GM21526 (cell line): ENCODE data around the gene ST6GALNAC3.
"Not testable (repeated sequence)": the region's sequence is repeated elsewhere in the genome, so short reads cannot be mapped to it uniquely, and the experiment has no call there.

Experiments
- ATAC-seq: cut with Tn5 transposase; IDR thresholded peaks from one replicate; pipeline ENCODE4 v1.9.1; 2021; ENCODE audit warnings: moderate library complexity; ENCODE audit not compliant: unreplicated experiment, low FRiP score

Gene ST6GALNAC3

GRCh38 chr1:76105372-76105771 is 30.8 kb downstream of the ST6GALNAC3 start:
- ATAC-seq, result no peak

GRCh38 chr1:76106251-76106650 is 31.7 kb downstream of the ST6GALNAC3 start:
- ATAC-seq, result no peak

GRCh38 chr1:76106719-76107235 is 32.2 kb downstream of the ST6GALNAC3 start:
- no peak for ATAC-seq

- ATAC-seq, result no peak
Measured at GRCh38 chr1:76109404-76109803, 34.9 kb downstream of the ST6GALNAC3 start.

GRCh38 chr1:76109901-76110560 is 35.5 kb downstream of the ST6GALNAC3 start:
- ATAC-seq, result no peak

GRCh38 chr1:76110666-76111065 is 36.1 kb downstream of the ST6GALNAC3 start:
- ATAC-seq, result no peak

GRCh38 chr1:76112321-76112720 is 37.8 kb downstream of the ST6GALNAC3 start:
- ATAC-seq, result not testable (repeated sequence)

- ATAC-seq, result no peak
Measured at GRCh38 chr1:76113446-76113845, 38.9 kb downstream of the ST6GALNAC3 start.

GRCh38 chr1:76115171-76115570 is 40.6 kb downstream of the ST6GALNAC3 start:
- ATAC-seq, result no peak

- ATAC-seq, result no peak
Measured at GRCh38 chr1:76121850-76122249, 47.3 kb downstream of the ST6GALNAC3 start.

- no peak for ATAC-seq
Measured at GRCh38 chr1:76122271-76122670, 47.7 kb downstream of the ST6GALNAC3 start.

GRCh38 chr1:76123411-76124064 is 49.0 kb downstream of the ST6GALNAC3 start:
- not testable (repeated sequence) for ATAC-seq

GRCh38 chr1:76124196-76124595 is 49.6 kb downstream of the ST6GALNAC3 start:
- ATAC-seq, result no peak

- no peak for ATAC-seq
Measured at GRCh38 chr1:76125473-76126219, 51.1 kb downstream of the ST6GALNAC3 start.

- no peak for ATAC-seq
Measured at GRCh38 chr1:76128096-76128495, 53.5 kb downstream of the ST6GALNAC3 start.

- ATAC-seq, result no peak
Measured at GRCh38 chr1:76129731-76130130, 55.2 kb downstream of the ST6GALNAC3 start.

- ATAC-seq, result no peak
Measured at GRCh38 chr1:76130992-76131391, 56.4 kb downstream of the ST6GALNAC3 start.

- no peak for ATAC-seq
Measured at GRCh38 chr1:76133977-76134376, 59.4 kb downstream of the ST6GALNAC3 start.

- no peak for ATAC-seq
Measured at GRCh38 chr1:76135835-76136234, 61.3 kb downstream of the ST6GALNAC3 start.

GRCh38 chr1:76136894-76137293 is 62.3 kb downstream of the ST6GALNAC3 start:
- ATAC-seq, result peak; percentile 53

GRCh38 chr1:76137746-76138145 is 63.2 kb downstream of the ST6GALNAC3 start:
- ATAC-seq, result no peak
